Stimulated activated CD8-positive, alpha-beta memory T cell treated with anti-CD3 and anti-CD28 coated beads, Interleukin-4, amount 100 ng/mL, for 1 hour (primary cell): ENCODE results near the gene CEP120.
"Not testable (repeated sequence)": the region's sequence is repeated elsewhere in the genome, so short reads cannot be mapped to it uniquely, and the experiment has no call there.

Experiments used
- DNase-seq, 2 donors: peaks; one replicate each; pipeline ENCODE4 v3.0.0-alpha.2; 2020; ENCODE audit warnings: low read depth in 2 of 2, low spot score in 1 of 2

The CEP120 gene

GRCh38 chr5:123439709-123440108 is 16.5 kb upstream of the CEP120 start:
- DNase-seq: no peak

GRCh38 chr5:123438902-123439301 is 15.7 kb upstream of the CEP120 start:
- no peak for DNase-seq

- DNase-seq: no peak
These were observed 15.0 kb upstream of the CEP120 start for GRCh38 chr5:123438244-123438643.

- DNase-seq: no peak
These were observed 13.0 kb upstream of the CEP120 start for GRCh38 chr5:123436201-123436600.

- DNase-seq: no peak
These were observed 11.6 kb upstream of the CEP120 start for GRCh38 chr5:123434796-123435195.

GRCh38 chr5:123433596-123433995 is 10.4 kb upstream of the CEP120 start:
- DNase-seq: no peak

GRCh38 chr5:123430441-123430840 is 7.2 kb upstream of the CEP120 start:
- not testable (repeated sequence) for DNase-seq

- no peak for DNase-seq
These were observed 6.8 kb upstream of the CEP120 start for GRCh38 chr5:123429993-123430392.

GRCh38 chr5:123429221-123429954 is 6.2 kb upstream of the CEP120 start:
- no peak for DNase-seq

GRCh38 chr5:123428521-123429220 is 5.5 kb upstream of the CEP120 start:
- DNase-seq: no peak

GRCh38 chr5:123427281-123427680 is 4.1 kb upstream of the CEP120 start:
- DNase-seq: no peak

GRCh38 chr5:123425431-123425830 is 2.2 kb upstream of the CEP120 start:
- no peak for DNase-seq

GRCh38 chr5:123422433-123423277 is 548 bp downstream of the CEP120 start:
- peak in 1 of 2 donors; percentile 5 for DNase-seq

GRCh38 chr5:123421773-123422172 is 1.4 kb downstream of the CEP120 start:
- DNase-seq: no peak

GRCh38 chr5:123414974-123415373 is 8.2 kb downstream of the CEP120 start:
- DNase-seq: no peak

- DNase-seq: no peak
These were observed 11.0 kb downstream of the CEP120 start for GRCh38 chr5:123412206-123412605.

- DNase-seq: not testable (repeated sequence)
These were observed 21.2 kb downstream of the CEP120 start for GRCh38 chr5:123401999-123402398.

GRCh38 chr5:123401320-123401719 is 21.9 kb downstream of the CEP120 start:
- DNase-seq: no peak

GRCh38 chr5:123400870-123401291 is 22.3 kb downstream of the CEP120 start:
- DNase-seq: not testable (repeated sequence)

- DNase-seq: no peak
These were observed 25.0 kb downstream of the CEP120 start for GRCh38 chr5:123398058-123398733.

- no peak for DNase-seq
These were observed 25.7 kb downstream of the CEP120 start for GRCh38 chr5:123397538-123397937.
